ENCODE data around the gene FOXP1.

DNA sequence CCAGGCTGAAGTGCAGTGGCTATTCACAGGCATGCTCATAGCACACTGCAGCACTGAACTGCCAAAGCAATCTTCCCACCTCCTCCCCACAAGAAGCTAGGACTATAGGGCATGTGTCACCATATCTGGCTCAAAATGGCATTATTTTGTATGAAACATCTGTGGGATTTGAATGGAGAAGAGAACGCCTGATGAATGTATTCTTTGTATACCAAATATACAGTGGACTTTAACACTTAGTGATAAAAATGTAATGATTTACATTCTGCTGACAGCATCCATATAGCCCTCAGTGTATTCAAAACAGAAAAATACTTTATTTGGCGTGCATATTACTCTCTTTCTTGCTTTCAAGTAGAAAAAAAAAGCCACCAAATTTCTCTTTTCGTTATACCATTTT, 257.8 kb downstream of the FOXP1 start:
- TF ChIP-seq ZC3H10 (CRISPR knock-in tag; IDR thresholded peaks at IDR 0.05) = no peak
- no peak for TF ChIP-seq TCF4 (CRISPR knock-in tag; IDR thresholded peaks at IDR 0.05; ENCODE audit: borderline replicate concordance)
- no peak for TF ChIP-seq ARNTL (CRISPR knock-in tag; IDR thresholded peaks at IDR 0.05; ENCODE audit: borderline replicate concordance, low read depth)
- no peak for TF ChIP-seq OSR1 (CRISPR knock-in tag; IDR thresholded peaks at IDR 0.05)
- TF ChIP-seq ESRRG (CRISPR knock-in tag; IDR thresholded peaks at IDR 0.05) = no peak
- TF ChIP-seq POU6F1 (CRISPR knock-in tag; IDR thresholded peaks at IDR 0.05; ENCODE audit: borderline replicate concordance, low read depth) = no peak
- no peak for TF ChIP-seq ZFP3 (CRISPR knock-in tag; IDR thresholded peaks at IDR 0.05)
- no peak for TF ChIP-seq CSDC2 (CRISPR knock-in tag; IDR thresholded peaks at IDR 0.05)
- no peak for TF ChIP-seq ZNF565 (CRISPR knock-in tag; conservative IDR thresholded peaks at IDR 0.05; ENCODE audit: low read depth)
- no peak for TF ChIP-seq PATZ1 (CRISPR knock-in tag; IDR thresholded peaks at IDR 0.05; ENCODE audit: borderline replicate concordance)
- TF ChIP-seq TOX (CRISPR knock-in tag; IDR thresholded peaks at IDR 0.05; ENCODE audit: borderline replicate concordance) = no peak
- no peak for TF ChIP-seq RARB (CRISPR knock-in tag; IDR thresholded peaks at IDR 0.05)

Measured in SK-N-SH treated with all-trans-retinoic acid at 6 μM for 48 hours (cell line).